Heart left ventricle (tissue), 16 donors: ENCODE data around the gene LCE3E. TPM values are rescaled to one million over a fixed set of nuclear protein-coding genes. Genes with fewer than 3 reads are reported as not detected.

Source experiments
- ATAC-seq, 4 donors: fragments of 200-7000 bp; cut with Tn5 transposase; one replicate each; pipeline ENCODE4 v1.9.1; 2020 to 2022; ENCODE audit warnings: moderate library complexity in 4 of 4, mild to moderate bottlenecking in 3 of 4, moderate number of reproducible peaks in 1 of 4
- DNase-seq, 5 donors: peaks; one replicate each; pipeline ENCODE4 v3.0.0-alpha.2; 2020
- H3K27ac ChIP-seq, 12 donors: fragments of 200-600 bp; sonication (generic) in 4 of 12; one replicate each; pipeline versions ENCODE4 v1.5.0 to v1.8.0; 2016 to 2022; ENCODE audit warnings: mild to moderate bottlenecking in 2 of 12
- H3K27me3 ChIP-seq, 9 donors: fragments of 200-600 bp; sonication (generic) in 2 of 9; one replicate each; pipeline versions ENCODE4 v1.5.1 to v1.8.0; 2016 to 2022; ENCODE audit warnings: mild to moderate bottlenecking in 3 of 9
- H3K36me3 ChIP-seq, 9 donors: fragments of 200-600 bp; sonication (generic) in 2 of 9; one replicate each; pipeline versions ENCODE4 v1.5.0 to v1.8.0; 2018 to 2022; ENCODE audit warnings: mild to moderate bottlenecking in 2 of 9
- H3K4me1 ChIP-seq, 12 donors: fragments of 200-600 bp; sonication (generic) in 4 of 12; one replicate each; pipeline versions ENCODE4 v1.5.0 to v1.8.0; 2016 to 2022; ENCODE audit warnings: mild to moderate bottlenecking in 3 of 12
- H3K4me3 ChIP-seq, 12 donors: fragments of 200-600 bp; sonication (generic) in 4 of 12; one replicate each; pipeline versions ENCODE4 v1.5.0 to v1.8.0; 2017 to 2022; ENCODE audit warnings: mild to moderate bottlenecking in 9 of 12, moderate library complexity in 4 of 12
- H3K9me3 ChIP-seq, 12 donors: fragments of 200-600 bp; sonication (generic) in 4 of 12; one replicate each; pipeline versions ENCODE4 v1.5.0 to v1.8.0; 2016 to 2022; ENCODE audit warnings: mild to moderate bottlenecking in 1 of 12
- CTCF ChIP-seq, 12 donors: fragments of 200-600 bp; sonication (generic) in 4 of 12; IDR thresholded peaks; one replicate each; pipeline versions ENCODE4 v1.5.0 to v1.8.0; 2018 to 2022; ENCODE audit warnings: antibody characterized with exemption in 12 of 12, mild to moderate bottlenecking in 5 of 12
- POLR2A ChIP-seq, 2 donors: fragments of 450-650 bp; IDR thresholded peaks; one replicate each; pipeline ENCODE4 v1.6.1; 2017; ENCODE audit warnings: antibody characterized with exemption in 2 of 2, mild to moderate bottlenecking in 2 of 2, moderate library complexity in 2 of 2
- WGBS, 4 donors: extraction: QIAGEN DNeasy Blood & Tissue Kit in 2 of 4; methylation state at CpG; one replicate each; pipeline versions ENCODE4 v1.1.5 to v1.1.7; 2013 to 2018; 5-methylcytosine and 5-hydroxymethylcytosine counted together
- intact Hi-C, 10 donors: fragments of 100-400 bp; cut with DNase I; formaldehyde crosslinking; loops; one replicate each; pipeline versions ENCODE4 v1.11.1 to v1.14.2; 2022
- polyA plus RNA-seq, 2 donors: library from polyadenylated mRNA; stranded (reverse); fragments of 200-250 nt; gene quantifications; one replicate each; pipeline ENCODE4 v1.2.3, GENCODE V29; 2013
- total RNA-seq, 9 donors: library from RNA; depleted of rRNA in 2 of 9; stranded (reverse); fragments of >200 nt in 2 of 9; fragmentation: NEBNext Ultra II Directional in 3 of 9; extraction: Animal tissue kit (Norgen Biotek cat#: 25700) in 3 of 9; gene quantifications; one replicate each; pipeline versions ENCODE4 v1.1.0 to v1.2.4, GENCODE V29; 2016 to 2023
- donor health status: ischemic (EF 13 %, LVEDD 7.1; RV severe dilation, severe dysfunction).
- donor health status: healthy with polysubstance abuse.
- donor health status: DM: no; HTN: yes; CAD: no.
- donor health status: DM: no; HTN: no; CAD: no.
- donor health status: ischemic (EF 25% LVEDD 6.9; RV normal size, moderate dysfunction).
- donor health status: ischemic (EF 25% LVEDD 5.7; RV mildly dilated, moderate dysfunction).
- donor health status: healthy.
- donor health status: DM: yes; HTN: yes; CAD: no.
- donor health status: ischemic (EF 35%, LVEDD 5.7; RV mildly dilated, moderate dysfunction).
- donor health status: nonischemic (EF 11% LVEDD 7.7; RV severe dilation, severe dysfunction).
- donor health status: DM: yes; HTN: yes; CAD: no.
- donor health status: PGD.
- donor health status: ischemic (EF 29% LVEDD 5.4; RV normal size, mild dysfunction).
- donor health status: nonischemic (EF 23%, LVEDD 6.1; RV moderate dilation, normal function).

Gene LCE3E
- total and polyA plus RNA-seq, 11 donors: not detected

GRCh38 chr1:152517237-152517811, 49.3 kb downstream of the LCE3E start:
- no peak for DNase-seq
- no peak overlapping the region for H3K4me3 ChIP-seq
- WGBS, 4 donors: 45 to 67% (median 62%) methylated on average over 4 to 7 of the region's 7 CpGs

GRCh38 chr1:152516082-152516481, 50.5 kb downstream of the LCE3E start:
- Histone ChIP-seq H3K36me3 (no peaks in the 10 kb centered on the region), H3K27ac (no peak overlapping the region), H3K9me3 (no peaks in the 10 kb centered on the region), H3K4me1 (peaks cover 0 to 10% (median 4%) of the 10 kb centered on the region in 12 donors), H3K27me3 (peaks cover 9 to 66% (median 35%) of the 10 kb centered on the region in 9 donors), H3K4me3 (no peak overlapping the region)
- TF ChIP-seq CTCF (IDR thresholded peaks at IDR 0.05): no peak
- TF ChIP-seq POLR2A (IDR thresholded peaks at IDR 0.05): no peak
- WGBS, 4 donors: 71 to 81% (median 73%) methylated on average over 7 of the region's 7 CpGs
- intact Hi-C loops: loop anchor here in 1 of 10 donors (5.0 kb wide), 1 partner anchor 204 kb away; no protein-coding TSS in a partner anchor
- ATAC-seq: no peak
- no peak for DNase-seq

More at GRCh38 chr1:152517237-152517811, 49.3 kb downstream of the LCE3E start:
- no peak overlapping the region for H3K27ac ChIP-seq
- no peak for TF ChIP-seq CTCF (IDR thresholded peaks at IDR 0.05)
- TF ChIP-seq POLR2A (IDR thresholded peaks at IDR 0.05): no peak
- peaks cover 0 to 10% (median 4%) of the 10 kb centered on the region in 12 donors for H3K4me1 ChIP-seq
- no peaks in the 10 kb centered on the region for H3K9me3 ChIP-seq
- intact Hi-C loops: loop anchor here in 1 of 10 donors (5.0 kb wide), 1 partner anchor 205 kb away; no protein-coding TSS in a partner anchor
- H3K27me3 ChIP-seq: peaks cover 9 to 59% (median 29%) of the 10 kb centered on the region in 9 donors
- H3K36me3 ChIP-seq: no peaks in the 10 kb centered on the region
- ATAC-seq: peak in 3 of 4 donors; percentile 30 to 34 (median 33)

Other genes starting within 250 kb of the LCE3E start
- under 1 TPM in 1 of 9 donors, not detected in 8; 0.04 TPM for gene FLG, start 241.5 kb downstream of the LCE3E start, total RNA-seq
- under 1 TPM; under 0.01 to 0.01 TPM for gene FLG, start 241.5 kb downstream of the LCE3E start, polyA plus RNA-seq
- not detected for gene FLG2, start 206.8 kb downstream of the LCE3E start, total RNA-seq
- not detected for gene FLG2, start 206.8 kb downstream of the LCE3E start, polyA plus RNA-seq
- not detected for gene CRNN, start 152.5 kb downstream of the LCE3E start, total RNA-seq
- under 1 TPM in 1 of 2 donors, not detected in 1; 0.24 TPM for gene CRNN, start 152.5 kb downstream of the LCE3E start, polyA plus RNA-seq
- gene LCE5A, start 56.0 kb downstream of the LCE3E start, total RNA-seq: not detected
- not detected for gene LCE5A, start 56.0 kb downstream of the LCE3E start, polyA plus RNA-seq
- gene CRCT1, start 52.3 kb downstream of the LCE3E start, total RNA-seq: not detected
- gene CRCT1, start 52.3 kb downstream of the LCE3E start, polyA plus RNA-seq: not detected
- not detected for gene LCE3D, start 13.7 kb upstream of the LCE3E start, total RNA-seq
- gene LCE3D, start 13.7 kb upstream of the LCE3E start, polyA plus RNA-seq: not detected
- gene LCE3C, start 33.5 kb upstream of the LCE3E start, total RNA-seq: not detected
- not detected for gene LCE3C, start 33.5 kb upstream of the LCE3E start, polyA plus RNA-seq
- not detected for gene LCE3B, start 47.0 kb upstream of the LCE3E start, total RNA-seq
- not detected for gene LCE3B, start 47.0 kb upstream of the LCE3E start, polyA plus RNA-seq
- gene LCE3A, start 56.3 kb upstream of the LCE3E start, total RNA-seq: not detected
- gene LCE3A, start 56.3 kb upstream of the LCE3E start, polyA plus RNA-seq: not detected
- gene LCE2D, start 96.6 kb upstream of the LCE3E start, total RNA-seq: not detected
- gene LCE2D, start 96.6 kb upstream of the LCE3E start, polyA plus RNA-seq: not detected
- not detected for gene LCE2C, start 108.5 kb upstream of the LCE3E start, total RNA-seq
- gene LCE2C, start 108.5 kb upstream of the LCE3E start, polyA plus RNA-seq: not detected
- not detected for gene LCE2B, start 119.3 kb upstream of the LCE3E start, total RNA-seq
- not detected for gene LCE2B, start 119.3 kb upstream of the LCE3E start, polyA plus RNA-seq
- gene LCE2A, start 131.6 kb upstream of the LCE3E start, total RNA-seq: not detected
- not detected for gene LCE2A, start 131.6 kb upstream of the LCE3E start, polyA plus RNA-seq
- not detected for gene LCE4A, start 141.4 kb upstream of the LCE3E start, total RNA-seq
- not detected for gene LCE4A, start 141.4 kb upstream of the LCE3E start, polyA plus RNA-seq
- gene KPRP, start 191.2 kb upstream of the LCE3E start, total RNA-seq: not detected
- not detected for gene KPRP, start 191.2 kb upstream of the LCE3E start, polyA plus RNA-seq
- not detected for gene LCE1F, start 208.4 kb upstream of the LCE3E start, total RNA-seq
- gene LCE1F, start 208.4 kb upstream of the LCE3E start, polyA plus RNA-seq: not detected
- not detected for gene LCE1E, start 219.5 kb upstream of the LCE3E start, total RNA-seq
- not detected for gene LCE1E, start 219.5 kb upstream of the LCE3E start, polyA plus RNA-seq
- gene LCE1D, start 229.9 kb upstream of the LCE3E start, total RNA-seq: not detected
- not detected for gene LCE1D, start 229.9 kb upstream of the LCE3E start, polyA plus RNA-seq
- gene LCE1C, start 239.9 kb upstream of the LCE3E start, total RNA-seq: not detected
- gene LCE1C, start 239.9 kb upstream of the LCE3E start, polyA plus RNA-seq: not detected
- not detected for gene LCE1B, start 245.2 kb upstream of the LCE3E start, total RNA-seq
- not detected for gene LCE1B, start 245.2 kb upstream of the LCE3E start, polyA plus RNA-seq